Right ventricle myocardium superior (tissue), 1 donor: ENCODE results near the gene HAUS7. TPM values are rescaled to one million over a fixed set of nuclear protein-coding genes. Genes with fewer than 3 reads are reported as not detected.

Source experiments
- ATAC-seq: fragments of 200-7000 bp; cut with Tn5 transposase; one replicate; pipeline ENCODE4 v1.9.1; 2020; ENCODE audit warnings: mild to moderate bottlenecking; ENCODE audit not compliant: poor library complexity
- DNase-seq: peaks from one replicate; pipeline ENCODE4 v3.0.0-alpha.2; 2020
- intact Hi-C: fragments of 100-400 bp; cut with DNase I; formaldehyde crosslinking; loops from one replicate; pipeline ENCODE4 v1.11.2; 2022
- total RNA-seq: library from RNA; stranded (reverse); fragmentation: NEBNext Ultra II Directional; extraction: Animal tissue kit (Norgen Biotek cat#: 25700); gene quantifications from one replicate; pipeline ENCODE4 v1.2.1, GENCODE V29; 2021
- donor health status: DM: no; HTN: yes; CAD: no; lungs with severe emphysema.

The HAUS7 gene
- total RNA-seq, 1 donor from 2014 or later: 18.6 TPM

DNA sequence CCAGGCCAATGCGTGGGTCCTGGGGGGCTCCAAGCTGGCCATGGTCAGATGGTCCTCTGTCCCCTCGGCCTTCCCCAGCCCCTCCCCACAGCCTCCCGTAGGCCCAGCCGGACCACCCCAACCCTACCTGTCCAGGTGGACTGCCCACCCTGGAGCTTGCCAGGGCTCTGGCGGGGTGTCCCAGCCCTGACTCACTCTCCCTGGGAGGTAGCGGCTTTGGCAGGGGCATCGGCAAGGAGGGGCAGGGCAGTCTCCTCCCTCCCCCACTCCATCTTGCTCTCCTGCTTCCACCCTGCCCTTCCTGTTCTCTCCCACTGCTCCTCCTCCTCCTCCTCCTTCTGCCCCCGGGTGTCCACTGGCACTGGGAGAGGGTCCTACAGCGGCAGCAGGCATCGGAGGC, 31.8 kb upstream of the HAUS7 start:
- ATAC-seq (no peak), DNase-seq (no peak)
- intact Hi-C loops: no loop called here

DNA sequence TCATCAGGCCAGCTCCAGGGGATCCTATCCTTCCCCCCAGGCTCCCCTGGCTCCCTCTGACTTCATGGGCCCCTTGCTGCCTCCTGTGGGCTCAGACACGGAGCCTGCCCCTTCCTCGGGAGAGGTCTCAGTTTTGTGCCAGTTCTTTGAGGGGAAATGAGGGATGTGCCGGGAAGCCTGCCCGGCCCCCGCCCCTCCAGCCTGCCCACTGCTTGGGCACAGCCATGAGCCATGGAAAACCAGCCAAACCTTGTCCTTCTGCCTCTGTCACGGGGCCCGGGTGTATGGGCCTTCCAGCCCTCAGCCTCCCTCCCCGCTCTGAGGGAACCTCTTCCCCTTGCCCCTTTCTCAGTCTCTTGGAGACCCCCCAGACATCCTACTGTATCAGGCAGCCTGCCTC, 31.2 kb upstream of the HAUS7 start:
- DNase-seq: no peak
- intact Hi-C loops: no loop called here
- ATAC-seq: no peak

DNA sequence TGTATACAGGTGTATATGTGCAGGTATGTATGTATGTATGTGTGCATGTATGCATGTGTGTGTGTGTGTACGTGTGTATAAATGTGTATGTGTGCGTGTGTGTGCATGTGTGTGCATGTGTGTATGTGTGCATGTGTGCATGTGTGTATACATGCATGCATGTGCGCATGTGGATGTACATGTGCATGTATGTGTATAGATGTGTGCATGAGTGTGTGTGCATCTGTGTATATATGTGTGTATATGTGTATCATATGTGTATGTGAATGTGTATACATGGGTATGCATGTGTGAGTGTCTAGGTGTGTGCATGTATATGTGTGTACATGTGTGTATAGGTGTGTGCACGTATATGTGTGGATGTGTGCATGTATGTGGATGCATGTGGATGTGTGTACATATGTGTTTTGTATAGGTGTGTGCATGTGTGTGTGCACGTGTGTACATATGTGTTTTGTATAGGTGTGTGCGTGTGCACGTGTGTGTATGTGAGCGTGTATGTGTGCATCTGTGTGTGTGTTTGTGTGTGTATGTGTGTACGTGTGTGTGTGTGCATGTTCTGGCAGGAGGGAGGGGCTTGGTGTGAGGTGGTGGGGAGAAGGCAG, 30.4 kb upstream of the HAUS7 start:
- intact Hi-C loops: no loop called here
- DNase-seq: no peak

DNA sequence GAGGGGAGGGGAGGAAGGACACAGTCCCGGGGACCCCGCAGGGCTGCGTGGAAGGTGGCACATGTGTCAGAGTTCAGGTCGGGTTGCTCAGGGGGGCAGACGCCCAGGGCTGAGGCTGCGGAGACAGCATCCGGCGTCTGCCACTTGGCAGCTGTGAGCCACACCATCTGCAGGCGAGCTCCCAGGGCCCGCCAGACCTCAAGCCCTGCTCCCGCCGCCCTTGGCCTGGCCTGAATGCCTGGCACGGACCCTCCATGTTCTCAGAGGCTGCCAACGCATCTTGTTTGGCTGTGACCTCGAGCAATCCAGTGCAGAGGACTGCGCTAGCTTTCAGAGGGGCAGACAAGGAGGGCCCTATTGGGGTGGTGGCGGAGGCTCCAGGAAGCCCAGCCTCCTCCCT, 29.5 kb upstream of the HAUS7 start:
- ATAC-seq (peak; percentile 72), DNase-seq (peak; percentile 68)
- intact Hi-C loops: no loop called here

More for the DNA sequence above, 30.4 kb upstream of the HAUS7 start:
- no peak for ATAC-seq

DNA sequence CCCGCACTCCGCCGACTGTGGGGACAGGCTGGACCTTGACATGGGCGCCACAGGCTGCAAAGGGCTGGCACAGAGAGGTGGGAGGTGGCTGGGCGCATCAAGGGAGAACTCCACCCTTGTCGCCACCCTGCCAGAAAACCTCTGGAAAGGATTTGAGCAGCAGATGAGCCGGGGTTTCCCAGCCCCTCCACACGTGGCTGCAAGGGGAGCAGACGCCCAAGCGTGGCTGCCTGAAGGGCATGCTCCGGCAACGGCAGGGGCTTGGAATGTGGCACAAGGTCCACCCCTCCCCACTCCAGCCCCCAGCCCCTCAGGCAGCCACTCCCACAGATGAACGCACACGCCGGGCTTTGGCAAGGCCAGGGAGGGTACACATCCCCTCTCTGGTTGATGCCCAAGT, 29.0 kb upstream of the HAUS7 start:
- DNase-seq: no peak
- no peak for ATAC-seq
- intact Hi-C loops: no loop called here

DNA sequence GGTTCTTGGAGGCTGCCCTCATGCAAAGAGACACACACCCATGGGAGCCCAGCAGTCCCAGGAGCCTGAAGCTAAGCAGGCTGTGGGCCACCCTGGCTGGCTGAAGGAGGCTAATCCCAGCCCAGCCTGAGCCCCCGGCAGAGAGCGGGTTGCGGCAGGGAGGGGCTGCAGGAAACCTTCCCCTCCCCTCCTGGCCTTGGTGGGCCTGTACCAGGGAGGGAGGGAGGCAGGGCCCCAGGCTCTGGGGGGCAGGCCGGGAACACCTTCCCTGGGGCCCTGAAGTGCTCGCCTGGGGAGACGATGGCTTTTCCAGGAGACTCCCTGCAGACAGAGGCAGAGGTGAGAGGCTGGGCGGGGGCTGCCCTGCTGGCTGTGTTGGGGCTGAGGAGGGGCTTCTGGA, 28.1 kb upstream of the HAUS7 start:
- ATAC-seq (no peak), DNase-seq (no peak)
- intact Hi-C loops: no loop called here

DNA sequence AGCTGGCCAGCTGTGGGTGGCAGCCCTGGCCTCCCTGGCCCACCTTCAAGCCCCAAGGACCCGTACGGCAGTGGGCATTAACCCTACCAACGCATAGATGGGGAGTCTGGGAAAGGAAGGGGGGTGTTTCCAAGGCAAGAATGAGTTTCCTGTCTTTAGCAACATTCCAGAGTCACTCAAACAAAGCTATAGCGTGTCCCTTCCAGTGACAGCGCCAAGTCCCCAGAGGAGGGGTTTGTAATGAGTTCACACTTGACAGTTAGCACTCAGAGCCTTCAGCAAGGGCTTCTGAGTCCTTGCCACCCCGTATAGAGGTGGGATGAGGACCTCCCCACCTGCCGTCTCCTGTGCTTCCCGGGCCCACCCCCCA, 26.2 kb upstream of the HAUS7 start:
- intact Hi-C loops: no loop called here
- ATAC-seq (no peak), DNase-seq (no peak)

DNA sequence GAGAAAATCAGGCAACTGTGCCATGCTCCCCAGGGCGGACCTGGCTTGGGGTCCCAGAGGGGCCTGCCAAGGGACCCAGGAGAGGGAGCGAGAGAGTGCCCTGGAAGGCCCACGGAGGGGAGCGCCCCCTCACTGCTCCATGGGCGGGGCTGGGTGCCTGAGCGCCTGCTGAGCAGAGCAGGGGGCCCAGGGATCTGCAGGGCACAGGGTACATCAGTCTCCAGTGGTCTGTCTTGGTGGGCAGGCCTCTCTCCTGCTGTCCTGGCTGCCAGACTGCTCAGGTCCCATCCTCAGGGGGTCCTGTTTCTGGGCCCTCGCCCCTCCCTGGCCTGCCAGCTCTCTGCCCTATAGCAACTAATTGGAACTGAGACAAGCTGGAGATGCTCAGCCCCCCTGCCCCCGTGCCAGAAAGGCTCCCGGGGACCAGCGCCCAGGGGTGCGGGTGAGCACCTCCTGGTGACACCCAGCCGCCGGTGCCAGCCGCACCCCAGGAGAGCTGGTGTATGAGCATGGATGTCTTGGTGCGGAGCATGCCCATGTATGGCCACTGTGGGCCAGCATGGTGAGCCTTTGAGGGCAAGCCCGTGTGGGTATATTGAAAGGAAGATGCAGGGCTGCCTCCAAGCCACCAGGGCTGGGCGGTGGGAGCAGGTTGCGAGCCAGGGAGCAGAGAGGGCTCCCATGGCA, 25.7 kb upstream of the HAUS7 start:
- no peak for DNase-seq
- intact Hi-C loops: no loop called here
- no peak for ATAC-seq

DNA sequence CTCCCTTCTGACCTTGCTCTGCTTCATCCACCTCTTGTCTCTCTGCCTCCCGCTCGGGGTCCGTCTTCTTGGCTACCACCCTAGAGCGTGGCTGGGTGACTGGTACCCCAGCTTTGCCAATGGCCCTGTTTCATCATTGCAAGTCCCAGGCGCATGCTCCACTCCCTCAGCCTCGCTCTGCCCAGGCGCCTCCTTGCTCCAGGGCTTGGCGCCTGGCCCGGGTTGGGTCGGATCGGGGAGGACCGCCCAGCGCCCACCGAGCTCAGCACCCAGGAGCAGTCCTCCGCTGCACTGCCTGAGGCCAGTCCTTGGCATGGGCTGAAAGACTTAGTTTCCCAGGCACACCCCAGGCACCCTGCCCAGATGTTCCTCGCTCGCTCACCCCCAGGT, 25.0 kb upstream of the HAUS7 start:
- intact Hi-C loops: no loop called here
- peak; percentile 47 for ATAC-seq
- peak; percentile 55 for DNase-seq

DNA sequence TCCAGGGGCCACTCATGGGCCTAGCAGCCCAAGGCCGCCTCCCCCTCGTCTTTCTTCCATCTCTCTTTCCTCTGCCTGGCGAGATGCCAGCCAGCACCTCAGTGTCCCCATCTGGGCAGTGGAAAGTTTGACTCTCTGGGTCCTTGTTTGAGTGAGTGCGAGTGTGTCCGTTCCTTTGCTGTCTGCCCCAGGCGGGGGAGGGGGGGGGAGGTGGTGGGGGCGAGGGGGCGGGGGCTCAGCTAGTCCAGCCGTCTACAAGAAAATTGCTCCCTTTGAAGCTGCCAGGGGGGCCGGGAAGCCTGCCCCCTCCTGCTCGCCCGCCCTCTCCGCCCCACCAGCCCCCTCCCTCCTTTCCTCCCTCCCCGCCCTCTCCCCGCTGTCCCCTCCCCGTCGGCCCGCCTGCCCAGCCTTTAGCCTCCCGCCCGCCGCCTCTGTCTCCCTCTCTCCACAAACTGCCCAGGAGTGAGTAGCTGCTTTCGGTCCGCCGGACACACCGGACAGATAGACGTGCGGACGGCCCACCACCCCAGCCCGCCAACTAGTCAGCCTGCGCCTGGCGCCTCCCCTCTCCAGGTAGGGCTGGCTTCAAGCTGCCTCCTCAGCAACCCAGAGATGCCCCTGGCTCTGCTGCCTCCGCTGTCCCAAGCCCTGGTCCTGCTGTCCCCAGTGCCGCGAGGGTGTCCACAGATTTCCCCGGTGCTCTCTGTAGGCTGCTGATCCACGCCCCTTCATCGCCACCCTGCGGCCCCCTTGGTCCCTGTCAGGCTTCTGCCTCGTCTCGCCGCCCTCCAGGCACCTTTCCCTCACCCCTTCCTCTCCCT, 24.4 kb upstream of the HAUS7 start, which contains the start of gene BGN:
Gene BGN (plus strand): TSS at position 440 of the 821 bp plus-strand sequence. CDS start 9,652 bp downstream, outside the sequence.
- peak; percentile 52 for ATAC-seq
- DNase-seq: peak; percentile 58
- intact Hi-C loops: no loop called here

DNA sequence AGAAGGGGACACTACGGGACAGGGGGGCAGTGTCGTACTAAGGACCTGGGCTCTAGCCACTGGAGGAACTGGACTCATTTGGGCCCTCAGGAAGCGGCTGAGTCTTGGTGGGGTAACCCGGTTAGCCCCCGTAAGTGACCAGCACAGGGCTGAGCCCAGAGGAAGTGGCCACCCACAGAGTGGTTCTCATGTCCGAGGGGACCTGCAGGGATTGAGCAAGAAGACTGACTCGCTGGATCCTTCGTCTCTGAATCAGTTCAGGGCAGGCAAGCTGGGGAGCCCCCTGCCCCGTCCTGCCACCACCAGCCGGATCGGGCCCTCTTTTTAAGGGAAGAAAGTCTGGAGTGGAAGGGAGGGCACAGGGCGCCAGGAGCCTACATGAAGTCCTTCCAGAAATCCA, 23.7 kb upstream of the HAUS7 start:
- ATAC-seq (no peak), DNase-seq (no peak)
- intact Hi-C loops: no loop called here

DNA sequence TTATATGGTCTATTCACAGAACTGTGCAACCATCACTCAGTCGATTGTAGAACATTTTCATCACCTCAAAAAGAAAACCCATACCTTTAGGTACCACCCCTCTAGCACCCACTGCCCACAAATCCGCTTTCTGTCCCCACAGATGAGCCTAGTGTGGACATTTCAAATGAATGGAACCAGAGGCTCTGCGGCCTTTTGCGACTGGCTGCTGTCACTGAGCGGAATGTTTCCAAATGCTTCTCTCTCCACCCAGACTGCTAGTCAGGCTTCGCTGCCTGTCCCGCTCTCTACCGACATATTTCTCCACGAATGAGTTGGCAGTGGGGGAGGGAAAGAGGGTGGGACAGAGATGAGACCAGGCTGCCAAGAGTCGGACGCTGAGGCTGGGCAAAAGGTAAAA, 22.7 kb upstream of the HAUS7 start:
- intact Hi-C loops: no loop called here
- ATAC-seq (no peak), DNase-seq (no peak)

DNA sequence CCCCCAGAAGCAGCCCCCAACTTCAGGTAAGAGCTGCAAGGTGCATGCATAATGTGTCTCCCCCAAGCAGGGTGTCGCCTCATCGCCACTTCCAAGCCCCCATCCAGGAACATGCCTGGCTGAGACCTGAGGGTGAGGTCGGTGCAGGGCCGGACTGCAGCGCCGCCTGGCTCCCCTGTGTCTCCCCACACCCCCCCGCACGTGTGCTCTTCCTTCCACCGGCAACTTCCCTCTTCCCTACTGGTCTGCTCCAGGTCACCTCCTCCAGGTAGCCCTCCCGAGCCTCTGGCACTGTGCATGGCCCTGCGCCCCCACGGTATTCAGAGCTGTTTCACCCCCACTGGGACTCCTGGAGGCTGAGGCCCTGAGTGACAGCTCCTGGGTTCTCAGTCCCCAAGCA, 22.2 kb upstream of the HAUS7 start:
- DNase-seq: no peak

DNA sequence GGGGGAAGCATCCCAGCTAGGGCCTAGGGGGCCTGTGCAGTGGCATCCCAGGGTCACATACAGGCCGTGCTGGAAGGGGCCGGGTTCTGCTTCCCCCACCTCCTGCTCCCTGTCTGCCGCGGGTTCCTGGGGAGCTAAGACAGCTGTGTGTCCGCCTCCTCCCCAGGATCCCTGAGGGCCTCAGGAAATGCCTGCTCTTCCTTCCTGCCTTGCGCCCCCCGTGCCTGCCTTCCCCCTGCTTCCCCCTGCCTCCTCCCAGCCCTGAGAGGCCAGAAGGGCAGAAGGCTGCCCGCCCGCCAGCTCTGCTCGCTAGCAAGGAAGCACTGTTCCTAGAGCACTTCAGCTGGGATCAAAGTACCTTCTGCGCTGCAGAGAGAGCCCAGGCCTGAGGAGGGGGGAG, 21.5 kb upstream of the HAUS7 start:
- intact Hi-C loops: no loop called here
- DNase-seq (no peak), ATAC-seq (no peak)

More for the DNA sequence above, 22.2 kb upstream of the HAUS7 start:
- no peak for ATAC-seq
- intact Hi-C loops: no loop called here

DNA sequence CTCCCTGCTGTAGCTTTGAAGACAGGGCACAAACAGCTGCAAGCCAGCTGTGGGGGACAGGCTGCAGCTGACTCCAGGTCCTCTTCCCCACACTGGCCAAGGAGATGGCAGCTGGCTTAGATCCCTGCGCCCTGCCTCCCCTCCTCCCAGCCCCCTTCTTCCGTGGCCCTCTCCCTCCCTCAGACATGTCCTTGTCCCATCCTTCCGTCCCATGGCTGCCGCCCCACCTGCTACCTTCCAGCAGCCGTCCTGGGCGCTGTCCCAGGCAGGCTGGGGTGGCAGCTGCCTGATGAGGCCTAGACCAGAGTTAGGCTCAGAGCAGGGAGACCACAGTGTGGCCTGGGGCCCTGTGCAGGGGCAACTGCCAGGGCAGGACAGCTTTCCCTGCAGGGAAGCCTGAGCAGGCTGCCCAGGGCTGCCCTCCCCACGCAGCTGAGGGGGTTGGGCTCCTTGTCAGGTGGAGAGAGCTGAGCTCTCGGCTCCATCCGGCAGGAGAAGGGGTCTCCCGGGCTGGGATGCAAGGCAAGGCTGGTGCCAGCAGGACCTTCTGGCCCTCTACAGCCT, 21.1 kb upstream of the HAUS7 start:
- DNase-seq: no peak
- intact Hi-C loops: no loop called here
- no peak for ATAC-seq

DNA sequence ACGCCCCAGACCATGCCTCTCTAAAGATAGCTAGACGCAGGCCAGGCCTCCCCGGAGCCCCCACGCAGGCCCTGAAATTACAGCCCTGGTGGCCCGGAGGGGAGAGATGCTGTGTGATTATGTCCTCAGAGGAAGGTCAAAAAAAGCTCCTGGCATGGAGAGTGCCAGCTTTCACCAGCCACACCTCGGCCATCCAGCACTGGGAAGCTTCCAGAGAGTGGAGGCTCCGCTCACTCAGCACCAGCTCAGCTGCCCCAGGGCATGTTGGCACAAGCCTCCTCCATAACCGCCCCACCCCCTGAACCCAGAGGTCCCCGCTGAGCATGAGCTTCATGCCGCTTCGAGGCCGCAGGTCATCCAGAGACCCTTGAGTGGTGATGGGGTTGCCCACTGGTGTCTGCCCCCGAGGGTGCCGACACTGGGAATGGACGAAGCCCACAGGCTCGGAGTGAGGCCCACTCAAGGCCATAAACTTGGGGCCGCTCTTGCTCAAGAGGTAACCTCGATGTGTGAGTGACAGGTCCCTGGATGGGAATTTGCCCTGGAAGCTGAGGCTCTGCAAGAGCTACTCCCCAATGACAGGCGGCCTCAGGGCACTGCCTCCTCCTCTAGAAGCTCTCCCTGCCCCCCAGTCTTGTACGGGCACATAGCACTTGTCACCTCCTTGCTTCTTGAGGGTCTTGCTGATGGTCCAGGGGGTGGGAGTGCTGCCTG, 20.0 kb upstream of the HAUS7 start:
- intact Hi-C loops: no loop called here
- ATAC-seq: no peak
- DNase-seq: no peak

DNA sequence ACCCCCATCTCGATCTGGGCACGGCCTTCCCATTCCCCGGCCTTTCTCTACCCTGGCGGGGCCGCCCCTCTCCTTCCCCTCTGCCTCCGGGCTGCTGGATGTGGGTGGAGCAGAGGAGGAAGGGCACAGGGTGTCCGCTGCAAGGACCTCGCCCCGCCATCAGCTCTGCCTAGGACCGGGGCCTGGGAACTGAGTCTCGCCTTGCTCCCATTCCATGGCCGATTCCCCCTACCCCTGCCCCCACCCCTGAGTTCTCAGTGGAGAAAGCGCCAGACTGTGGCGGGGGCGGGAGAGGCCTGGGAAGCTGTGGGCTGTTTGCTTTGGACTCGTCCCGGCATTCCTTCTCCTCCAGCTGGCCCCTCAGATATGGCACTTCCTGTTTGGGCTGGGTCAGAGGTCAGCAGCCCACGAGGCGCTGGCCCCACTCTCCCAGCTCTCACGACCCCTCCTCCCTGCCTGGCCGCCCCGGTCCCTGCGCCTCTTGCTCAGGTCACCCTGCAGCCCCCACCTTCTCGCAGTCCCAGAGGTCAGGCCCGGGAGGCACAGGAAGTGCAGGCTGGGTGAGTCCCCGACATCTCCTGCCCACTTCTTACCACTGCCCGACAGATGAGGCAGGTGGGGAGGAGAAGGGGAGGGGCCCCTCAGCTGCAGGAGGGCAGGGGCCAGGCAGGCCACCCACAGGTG, 18.0 kb upstream of the HAUS7 start:
- DNase-seq (peak; percentile 59), ATAC-seq (peak; percentile 67)
- intact Hi-C loops: no loop called here

DNA sequence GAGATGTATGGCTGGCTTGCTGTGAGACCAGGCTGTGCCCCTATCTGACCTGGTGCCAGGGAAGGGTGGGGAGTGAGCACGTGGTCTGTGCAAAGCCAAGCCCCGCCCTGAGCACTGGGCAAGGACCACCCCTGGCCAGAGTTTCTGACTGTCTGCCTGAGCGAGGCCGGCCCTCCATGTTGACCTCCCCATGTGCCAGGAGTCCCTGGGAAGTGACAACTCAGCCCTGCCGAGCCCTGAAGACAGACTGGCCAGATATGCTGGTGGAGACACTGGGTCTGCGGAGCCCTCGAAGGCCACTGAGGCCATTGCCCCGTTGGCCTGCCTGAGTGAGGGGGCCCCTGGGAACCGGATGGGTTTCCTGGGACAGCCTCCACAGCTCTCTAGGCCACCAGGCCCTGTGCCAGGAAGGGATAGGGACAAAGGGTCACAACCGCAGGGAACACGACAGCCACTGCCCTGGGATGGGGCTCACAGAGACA, 17.3 kb upstream of the HAUS7 start:
- DNase-seq: peak; percentile 53

More for the DNA sequence above, 17.3 kb upstream of the HAUS7 start:
- peak; percentile 21 for ATAC-seq
- intact Hi-C loops: no loop called here
